Measurements from ENCODE around the gene CALR3.
A peak's percentile ranks its signal among the peaks of the same experiment; 100 is the strongest.
"Not testable (repeated sequence)": the region's sequence is repeated elsewhere in the genome, so short reads cannot be mapped to it uniquely, and the experiment has no call there.

CALR3 gene

GRCh38 chr19:16482745-16483144 lies 13.2 kb downstream of the CALR3 start:
- DNase-seq = no peak

- DNase-seq = no peak
Observed at GRCh38 chr19:16477311-16477710, 18.7 kb downstream of the CALR3 start.

- DNase-seq = no peak
Observed at GRCh38 chr19:16476401-16476800, 19.6 kb downstream of the CALR3 start.

GRCh38 chr19:16473875-16474392 lies 22.0 kb downstream of the CALR3 start:
- no peak for DNase-seq

GRCh38 chr19:16472992-16473391 lies 23.0 kb downstream of the CALR3 start:
- DNase-seq = no peak

GRCh38 chr19:16472559-16472899 lies 23.4 kb downstream of the CALR3 start:
- not testable (repeated sequence) for DNase-seq

- peak; percentile 25 to 63 (median 40) for DNase-seq
Observed at GRCh38 chr19:16470911-16471811, 24.8 kb downstream of the CALR3 start.

- DNase-seq = no peak
Observed at GRCh38 chr19:16470541-16470910, 25.4 kb downstream of the CALR3 start.

GRCh38 chr19:16467581-16467980 lies 28.4 kb downstream of the CALR3 start:
- no peak for DNase-seq

- DNase-seq = not testable (repeated sequence)
Observed at GRCh38 chr19:16466802-16467427, 29.1 kb downstream of the CALR3 start.

GRCh38 chr19:16465239-16465638 lies 30.7 kb downstream of the CALR3 start:
- no peak for DNase-seq

- no peak for DNase-seq
Observed at GRCh38 chr19:16463991-16464575, 31.9 kb downstream of the CALR3 start.

- DNase-seq = no peak
Observed at GRCh38 chr19:16463341-16463990, 32.5 kb downstream of the CALR3 start.

- peak; percentile 32 to 64 (median 53) for DNase-seq
Observed at GRCh38 chr19:16462757-16463250, 33.2 kb downstream of the CALR3 start.

GRCh38 chr19:16461630-16462051 lies 34.3 kb downstream of the CALR3 start:
- DNase-seq = no peak

GRCh38 chr19:16460454-16460853 lies 35.5 kb downstream of the CALR3 start:
- DNase-seq = no peak

GRCh38 chr19:16459680-16460079 lies 36.3 kb downstream of the CALR3 start:
- DNase-seq = no peak

GRCh38 chr19:16458391-16459341 lies 37.3 kb downstream of the CALR3 start:
- peak in 3 of 4 experiments; percentile 19 to 42 (median 33) for DNase-seq

GRCh38 chr19:16457954-16458331 lies 38.0 kb downstream of the CALR3 start:
- no peak for DNase-seq

- DNase-seq = peak in 1 of 4 experiments; percentile 9
Observed at GRCh38 chr19:16457195-16457953, 38.6 kb downstream of the CALR3 start.
